Measurements from ENCODE around the gene KLK15.

- no peak for TF ChIP-seq CTCF (IDR thresholded peaks at IDR 0.05; ENCODE audit: low read depth, low read length)
- no peak for TF ChIP-seq EZH2phosphoT487 (IDR thresholded peaks at IDR 0.05; ENCODE audit: low read depth)
Observed at GRCh38 chr19:50777261-50777660, 56.1 kb downstream of the KLK15 start.

Data from OCI-LY3 (cell line).